Measurements from ENCODE around the gene KIF13A. TPM values are rescaled to one million over a fixed set of nuclear protein-coding genes. Genes with fewer than 3 reads are reported as not detected.

KIF13A gene
- total RNA-seq, 1 experiment from 2014 or later: 19.7 TPM

DNA sequence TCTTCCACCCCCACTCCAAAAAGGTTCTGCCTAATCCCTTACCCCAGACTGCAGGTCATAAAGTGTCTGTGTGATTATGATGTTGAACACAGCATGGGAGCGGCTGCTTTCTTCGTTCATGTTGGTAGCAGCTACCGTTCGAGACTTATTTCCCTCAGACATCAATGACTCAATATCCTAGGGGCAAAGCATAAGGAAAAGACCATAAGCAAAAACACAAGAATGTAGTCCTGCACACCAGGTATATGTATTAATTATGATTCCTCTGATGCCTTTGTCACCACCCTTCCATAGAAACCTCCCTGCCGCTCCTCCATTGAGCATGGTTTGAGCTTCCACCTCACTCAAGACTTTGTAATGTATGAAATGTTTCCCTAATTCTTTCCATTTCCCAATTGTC is 137.2 kb downstream of the KIF13A start:
- POLR2A ChIA-PET (ENCODE audit: low non-redundant PET): no interaction called here

DNA sequence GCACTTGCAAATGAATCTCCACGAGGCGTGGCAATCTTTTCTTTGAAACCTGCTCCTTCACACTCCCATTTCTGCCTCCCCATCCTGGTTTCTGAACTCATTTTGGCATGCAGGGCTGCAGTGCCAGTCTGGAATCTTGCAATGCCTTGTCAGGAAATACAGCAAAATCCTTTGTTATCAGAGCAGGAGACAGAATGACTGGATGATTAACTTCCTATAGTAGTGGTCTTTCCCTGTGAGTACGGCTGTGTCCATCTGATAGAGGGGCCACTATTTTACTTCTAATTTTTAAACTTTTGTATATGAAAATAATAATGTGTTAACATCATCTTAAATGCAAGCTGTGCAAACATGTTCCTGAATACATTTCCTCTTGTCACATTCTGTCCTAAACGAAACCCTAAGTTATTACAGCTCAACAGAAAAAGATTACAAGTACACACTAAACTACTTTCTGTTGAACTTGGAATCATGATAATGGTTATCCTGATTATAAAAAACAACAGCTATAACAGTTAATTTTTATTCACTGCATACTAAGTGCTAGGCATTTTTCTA is 140.2 kb downstream of the KIF13A start:
- BruUV-seq (replicated peaks): no TSS peak
- TF ChIP-seq, protein P1, sequence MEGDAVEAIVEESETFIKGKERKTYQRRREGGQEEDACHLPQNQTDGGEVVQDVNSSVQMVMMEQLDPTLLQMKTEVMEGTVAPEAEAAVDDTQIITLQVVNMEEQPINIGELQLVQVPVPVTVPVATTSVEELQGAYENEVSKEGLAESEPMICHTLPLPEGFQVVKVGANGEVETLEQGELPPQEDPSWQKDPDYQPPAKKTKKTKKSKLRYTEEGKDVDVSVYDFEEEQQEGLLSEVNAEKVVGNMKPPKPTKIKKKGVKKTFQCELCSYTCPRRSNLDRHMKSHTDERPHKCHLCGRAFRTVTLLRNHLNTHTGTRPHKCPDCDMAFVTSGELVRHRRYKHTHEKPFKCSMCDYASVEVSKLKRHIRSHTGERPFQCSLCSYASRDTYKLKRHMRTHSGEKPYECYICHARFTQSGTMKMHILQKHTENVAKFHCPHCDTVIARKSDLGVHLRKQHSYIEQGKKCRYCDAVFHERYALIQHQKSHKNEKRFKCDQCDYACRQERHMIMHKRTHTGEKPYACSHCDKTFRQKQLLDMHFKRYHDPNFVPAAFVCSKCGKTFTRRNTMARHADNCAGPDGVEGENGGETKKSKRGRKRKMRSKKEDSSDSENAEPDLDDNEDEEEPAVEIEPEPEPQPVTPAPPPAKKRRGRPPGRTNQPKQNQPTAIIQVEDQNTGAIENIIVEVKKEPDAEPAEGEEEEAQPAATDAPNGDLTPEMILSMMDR (conservative IDR thresholded peaks at IDR 0.05; ENCODE audit: low read depth, low read length): no peak
- no peak for TF ChIP-seq EZH2 (IDR thresholded peaks at IDR 0.05; ENCODE audit: borderline replicate concordance, low read depth, low read length, poor library complexity, severe bottlenecking)
- Histone ChIP-seq H3K4me1 (ENCODE audit: insufficient read depth, low read length, poor library complexity, severe bottlenecking) (no peaks in the 10 kb centered on the region), H3K9me3 (ENCODE audit: low read depth, low read length, poor library complexity, severe bottlenecking) (no peaks in the 10 kb centered on the region), H3K27me3 (replicated peaks; ENCODE audit: insufficient read depth, low read depth, low read length, poor library complexity) (no peaks in the 10 kb centered on the region), H3K27ac (ENCODE audit: low read depth, low read length, poor library complexity, severe bottlenecking) (no peak overlapping the region), H3K4me3 (ENCODE audit: low read depth, low read length, poor library complexity, severe bottlenecking) (no peak overlapping the region), H3K36me3 (ENCODE audit: insufficient read depth, low read length, poor library complexity, severe bottlenecking) (no peaks in the 10 kb centered on the region)
- ChIA-PET POLR2A (ENCODE audit: low non-redundant PET) (interaction anchor here (0.7 kb wide), 1 partner anchor 17 kb away, joined by 5 read pairs; no protein-coding TSS in a partner anchor), CTCF (no interaction called here)
- intact Hi-C loops (cut with micrococcal nuclease; ENCODE audit: unreplicated experiment): no loop called here
- no peak for DNase-seq (ENCODE audit: low spot score)

More for the DNA sequence above, 137.2 kb downstream of the KIF13A start:
- Histone ChIP-seq H3K4me3 (ENCODE audit: low read depth, low read length, poor library complexity, severe bottlenecking) (no peak overlapping the region), H3K27me3 (replicated peaks; ENCODE audit: insufficient read depth, low read depth, low read length, poor library complexity) (no peaks in the 10 kb centered on the region), H3K36me3 (ENCODE audit: insufficient read depth, low read length, poor library complexity, severe bottlenecking) (no peaks in the 10 kb centered on the region), H3K4me1 (ENCODE audit: insufficient read depth, low read length, poor library complexity, severe bottlenecking) (no peaks in the 10 kb centered on the region), H3K9me3 (ENCODE audit: low read depth, low read length, poor library complexity, severe bottlenecking) (no peaks in the 10 kb centered on the region), H3K27ac (ENCODE audit: low read depth, low read length, poor library complexity, severe bottlenecking) (no peak overlapping the region)
- intact Hi-C loops (cut with micrococcal nuclease; ENCODE audit: unreplicated experiment): no loop called here
- CTCF ChIA-PET: no interaction called here
- BruUV-seq (replicated peaks): no TSS peak
- TF ChIP-seq EZH2 (IDR thresholded peaks at IDR 0.05; ENCODE audit: borderline replicate concordance, low read depth, low read length, poor library complexity, severe bottlenecking): no peak
- TF ChIP-seq, protein P1 (conservative IDR thresholded peaks at IDR 0.05; ENCODE audit: low read depth, low read length): no peak
- no peak for DNase-seq (ENCODE audit: low spot score)

DNA sequence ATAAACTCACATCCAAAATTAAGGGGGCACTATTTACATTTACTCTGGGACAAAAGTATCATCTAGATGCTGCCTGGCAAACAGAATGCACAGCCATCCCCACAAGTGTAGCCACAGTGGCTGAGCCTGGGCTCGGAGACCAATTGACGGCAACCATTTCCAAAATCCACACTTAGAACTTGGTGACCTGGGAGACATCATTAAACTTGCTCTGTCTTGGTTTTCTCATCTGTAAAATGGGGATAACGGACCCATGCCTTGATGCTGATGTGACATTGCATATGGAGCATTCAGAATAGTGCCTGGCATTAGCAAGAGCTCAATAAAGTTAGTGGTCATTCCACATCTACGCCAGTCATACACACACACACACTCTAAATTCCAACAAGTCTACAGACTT is 140.7 kb downstream of the KIF13A start:
- no peak for DNase-seq (ENCODE audit: low spot score)
- Histone ChIP-seq H3K27me3 (replicated peaks; ENCODE audit: insufficient read depth, low read depth, low read length, poor library complexity) (no peaks in the 10 kb centered on the region), H3K4me1 (ENCODE audit: insufficient read depth, low read length, poor library complexity, severe bottlenecking) (no peaks in the 10 kb centered on the region), H3K4me3 (ENCODE audit: low read depth, low read length, poor library complexity, severe bottlenecking) (no peak overlapping the region), H3K9me3 (ENCODE audit: low read depth, low read length, poor library complexity, severe bottlenecking) (no peaks in the 10 kb centered on the region), H3K27ac (ENCODE audit: low read depth, low read length, poor library complexity, severe bottlenecking) (no peak overlapping the region), H3K36me3 (ENCODE audit: insufficient read depth, low read length, poor library complexity, severe bottlenecking) (no peaks in the 10 kb centered on the region)
- intact Hi-C loops (cut with micrococcal nuclease; ENCODE audit: unreplicated experiment): no loop called here
- ChIA-PET POLR2A (ENCODE audit: low non-redundant PET) (no interaction called here), CTCF (no interaction called here)
- BruUV-seq (replicated peaks): no TSS peak
- no peak for TF ChIP-seq EZH2 (IDR thresholded peaks at IDR 0.05; ENCODE audit: borderline replicate concordance, low read depth, low read length, poor library complexity, severe bottlenecking)
- TF ChIP-seq, protein P1 (conservative IDR thresholded peaks at IDR 0.05; ENCODE audit: low read depth, low read length): no peak

Measured in A673 (cell line).